Activated CD8-positive, alpha-beta memory T cell treated with anti-CD3 and anti-CD28 coated beads for 1 hour (primary cell): ENCODE results near the gene TXNDC15.
"Not testable (repeated sequence)": the region's sequence is repeated elsewhere in the genome, so short reads cannot be mapped to it uniquely, and the experiment has no call there.

Experiments
- DNase-seq, 2 donors: peaks; one replicate each; pipeline ENCODE4 v3.0.0-alpha.2; 2020; ENCODE audit warnings: low read depth in 1 of 2; ENCODE audit errors: extremely low read depth in 1 of 2

The TXNDC15 gene, protein sequence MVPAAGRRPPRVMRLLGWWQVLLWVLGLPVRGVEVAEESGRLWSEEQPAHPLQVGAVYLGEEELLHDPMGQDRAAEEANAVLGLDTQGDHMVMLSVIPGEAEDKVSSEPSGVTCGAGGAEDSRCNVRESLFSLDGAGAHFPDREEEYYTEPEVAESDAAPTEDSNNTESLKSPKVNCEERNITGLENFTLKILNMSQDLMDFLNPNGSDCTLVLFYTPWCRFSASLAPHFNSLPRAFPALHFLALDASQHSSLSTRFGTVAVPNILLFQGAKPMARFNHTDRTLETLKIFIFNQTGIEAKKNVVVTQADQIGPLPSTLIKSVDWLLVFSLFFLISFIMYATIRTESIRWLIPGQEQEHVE

DNA sequence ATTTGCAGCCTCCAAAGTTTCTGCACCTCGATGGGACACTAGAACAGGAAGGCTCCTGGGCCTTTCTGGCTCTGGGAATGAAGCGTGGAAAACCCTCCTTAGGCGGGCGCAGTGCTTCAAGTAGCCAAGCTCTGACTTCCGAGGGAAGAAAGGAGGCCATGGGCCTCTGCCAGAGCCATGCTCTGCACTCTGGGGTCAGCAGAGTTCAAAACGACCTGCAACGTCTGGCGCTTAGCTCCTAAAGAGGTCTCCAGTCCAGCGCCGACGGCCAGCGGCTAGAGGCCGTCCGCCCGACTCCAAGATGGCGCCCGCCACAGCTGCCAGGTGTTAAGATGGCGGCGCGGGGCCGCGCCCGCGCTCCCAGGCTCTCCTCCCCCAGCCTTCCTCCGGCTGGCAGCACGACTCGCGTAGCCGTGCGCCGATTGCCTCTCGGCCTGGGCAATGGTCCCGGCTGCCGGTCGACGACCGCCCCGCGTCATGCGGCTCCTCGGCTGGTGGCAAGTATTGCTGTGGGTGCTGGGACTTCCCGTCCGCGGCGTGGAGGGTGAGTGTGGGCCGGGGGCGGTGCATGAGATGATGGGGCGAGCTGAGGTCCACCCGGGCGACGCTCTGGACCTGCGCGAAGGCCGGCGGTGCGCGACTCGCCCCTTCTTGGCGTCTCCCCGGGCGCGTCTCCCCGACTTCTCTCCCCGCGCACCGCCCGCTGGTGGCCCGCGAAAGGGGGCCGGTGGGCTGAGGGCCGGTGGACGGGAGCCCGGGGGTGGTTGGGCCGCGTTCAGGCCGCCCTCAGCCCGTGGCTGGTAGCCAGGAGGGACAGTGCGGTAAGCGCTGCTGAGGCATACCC, at the start of gene TXNDC15:
TXNDC15 (plus strand) TSS at position 385 of the 844 bp plus-strand sequence; CDS start at position 442, 57 bp downstream.
- DNase-seq, result peak; percentile 40 to 70

DNA sequence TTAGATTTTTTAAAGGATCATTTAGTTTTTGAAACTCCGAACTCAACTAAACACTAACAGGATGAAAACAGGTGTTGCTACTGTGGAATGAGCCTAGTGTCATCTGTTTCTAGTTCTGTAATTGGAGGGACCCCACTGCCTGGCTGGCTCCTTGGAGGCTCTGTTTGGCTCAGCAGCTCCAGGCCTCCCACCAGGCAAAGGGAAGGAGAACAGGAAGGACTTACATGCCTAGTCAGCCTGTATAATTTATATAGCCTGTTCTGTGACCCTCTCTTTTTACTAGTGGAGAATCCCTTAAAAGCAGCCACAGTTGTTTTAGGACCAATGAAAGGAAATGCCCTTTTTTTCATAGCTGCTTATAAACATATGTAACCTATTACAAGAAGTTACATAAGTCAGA, 49.5 kb upstream of the TXNDC15 start:
- DNase-seq, result no peak

DNA sequence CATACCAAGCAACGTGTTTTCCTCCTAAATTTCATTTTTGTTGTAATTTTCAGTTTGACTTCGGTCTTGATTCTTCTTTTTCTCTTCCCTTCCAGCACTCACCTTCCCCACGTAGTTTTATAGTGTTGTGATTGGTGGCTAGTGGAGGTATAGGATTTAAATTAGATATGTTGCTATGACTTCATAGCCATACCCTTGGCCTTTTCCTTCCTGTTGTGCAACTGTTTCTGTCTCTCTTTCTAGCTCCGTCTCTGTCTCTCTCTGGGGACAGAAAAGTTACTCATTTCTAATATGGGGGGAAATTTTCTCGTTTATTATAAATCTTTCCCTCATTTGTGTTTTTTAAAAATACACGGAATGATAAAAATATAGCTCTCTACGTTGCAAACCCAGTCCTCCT, 49.0 kb upstream of the TXNDC15 start:
- no peak for DNase-seq

DNA sequence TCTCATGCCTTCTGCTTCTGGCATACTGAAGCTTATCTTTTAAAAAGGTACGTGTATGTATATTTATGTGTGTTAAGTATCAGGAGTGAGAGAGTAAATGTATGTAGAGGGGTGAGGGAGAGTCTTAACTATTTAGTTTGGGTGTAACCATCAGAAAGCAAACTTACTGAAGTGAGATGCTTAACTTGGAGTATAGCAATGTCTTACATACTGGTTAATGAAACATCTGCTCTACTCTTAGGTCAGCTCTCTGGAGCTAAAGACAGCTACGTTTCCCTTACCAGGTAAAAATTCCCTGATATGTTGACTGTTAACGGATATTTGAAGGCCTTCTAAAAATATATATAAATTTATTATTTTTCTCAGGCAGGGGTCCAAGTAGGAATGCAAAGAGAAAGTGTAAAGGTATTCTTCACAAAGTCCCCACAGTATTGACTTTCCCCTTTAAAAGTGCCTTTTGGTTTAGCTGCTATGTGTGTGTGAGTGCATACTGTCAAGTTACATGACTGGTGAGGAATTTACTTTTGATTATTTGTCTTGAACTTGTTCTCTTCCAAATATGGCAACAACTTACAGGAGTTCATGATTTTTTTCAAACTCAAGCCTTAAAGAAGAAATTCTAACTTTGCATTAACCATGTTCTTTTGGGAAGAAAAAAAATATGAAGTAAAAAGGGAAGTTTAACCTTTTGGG, 40.7 kb upstream of the TXNDC15 start:
- no peak for DNase-seq

DNA sequence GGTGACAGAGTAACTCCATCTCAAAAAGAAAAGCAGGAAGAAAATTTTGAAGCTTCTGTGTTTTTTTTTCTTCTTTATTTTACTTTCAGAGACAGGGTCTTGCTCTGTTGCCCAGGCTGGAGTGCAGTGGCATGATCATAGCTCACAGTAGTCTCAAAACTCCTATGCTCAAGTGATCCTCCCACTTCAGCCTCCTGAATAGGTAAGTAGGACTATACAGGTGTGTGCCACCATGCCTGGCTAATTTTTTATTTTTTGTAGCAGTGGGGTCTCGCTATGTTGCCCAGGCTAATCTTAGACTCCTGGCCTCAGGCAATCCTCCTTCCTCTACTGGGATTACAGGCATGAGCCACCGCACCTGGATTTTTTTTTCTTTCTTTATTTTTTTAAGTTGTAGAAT, 38.5 kb upstream of the TXNDC15 start:
- DNase-seq, result no peak

DNA sequence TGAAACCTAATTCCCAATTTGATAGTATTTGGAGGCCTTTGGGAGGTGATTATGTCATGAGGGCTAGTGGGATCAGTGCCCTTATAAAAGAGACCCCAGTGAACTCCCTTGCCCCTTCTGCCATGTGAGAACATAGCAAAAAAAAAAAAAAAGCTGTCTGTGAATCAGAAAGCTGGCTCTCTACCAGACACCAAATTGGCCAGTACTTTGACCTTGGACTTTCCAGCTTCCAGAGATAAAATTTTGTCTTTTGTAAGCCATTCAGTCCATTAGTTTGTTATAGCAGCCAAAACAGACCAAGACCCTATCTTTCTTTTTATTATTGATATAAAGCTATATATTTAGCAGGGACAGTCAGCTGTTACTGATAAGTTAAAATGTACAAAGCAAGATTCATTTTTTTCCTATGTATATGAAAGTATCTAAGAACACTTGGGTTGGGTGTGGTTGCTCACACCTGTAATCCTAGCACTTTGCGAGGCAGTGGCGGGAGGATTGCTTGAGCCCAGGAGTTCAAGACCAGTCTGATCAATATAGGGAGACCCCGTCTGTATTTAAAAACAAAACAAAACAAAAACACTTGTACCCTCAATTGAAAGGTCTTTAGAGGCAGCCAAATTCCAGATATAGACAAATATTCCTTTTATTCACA, 36.5 kb upstream of the TXNDC15 start:
- no peak for DNase-seq

DNA sequence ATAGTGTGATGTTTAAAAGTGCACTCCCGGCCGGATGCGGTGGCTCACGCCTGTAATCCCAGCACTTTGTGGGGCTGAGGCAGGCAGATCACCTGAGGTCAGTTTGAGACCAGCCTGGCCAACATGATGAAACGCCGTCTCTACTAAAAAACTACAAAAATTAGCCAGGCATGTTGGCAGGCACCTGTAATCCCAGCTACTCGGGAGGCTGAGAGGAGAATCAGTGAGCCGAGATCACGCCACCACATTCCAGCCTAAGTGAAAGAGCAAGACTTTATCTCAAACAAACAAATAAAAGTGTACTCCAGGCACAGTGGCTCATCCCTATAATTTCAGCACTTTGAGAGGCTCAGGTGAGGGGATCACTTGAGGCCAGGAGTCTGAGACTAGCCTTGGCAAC, 35.8 kb upstream of the TXNDC15 start:
- not testable (repeated sequence) for DNase-seq

DNA sequence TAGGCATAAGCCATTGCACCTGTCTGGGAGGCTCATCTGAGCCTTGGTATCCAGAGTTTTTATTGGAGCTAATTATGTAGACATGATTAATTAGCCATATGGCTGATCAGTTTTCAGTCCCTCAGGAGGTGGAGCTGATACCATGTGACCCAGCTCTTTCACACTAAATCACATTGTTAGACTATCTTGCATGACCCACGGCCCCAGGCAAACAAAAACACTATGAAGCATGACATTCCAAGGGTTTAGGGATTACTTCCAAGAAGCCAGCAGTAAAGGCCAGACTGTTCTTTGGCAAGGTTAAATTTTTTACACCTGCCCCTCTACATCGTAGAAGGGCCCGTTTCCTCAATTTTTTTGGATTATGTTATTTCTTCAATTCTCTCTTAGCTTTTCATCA, 33.4 kb upstream of the TXNDC15 start:
- no peak for DNase-seq

DNA sequence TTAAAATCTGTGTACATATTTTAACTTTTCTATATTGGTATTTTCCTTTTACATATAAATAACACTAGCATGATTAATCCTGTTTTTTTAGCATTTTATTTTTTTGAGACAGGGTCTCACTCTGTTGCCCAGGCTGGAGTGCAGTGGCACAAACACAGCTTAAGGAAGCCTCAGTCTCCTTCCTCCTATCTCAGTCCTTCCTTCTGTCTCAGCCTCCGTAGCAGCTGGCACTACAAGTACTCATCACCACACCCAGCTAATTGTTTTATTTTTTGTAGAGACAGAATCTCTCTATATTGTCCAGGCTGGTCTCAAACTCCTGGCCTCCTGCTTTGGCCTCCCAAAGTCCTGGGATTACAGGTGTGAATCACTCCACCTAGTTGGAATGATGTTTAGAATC, 29.9 kb upstream of the TXNDC15 start:
- no peak for DNase-seq

DNA sequence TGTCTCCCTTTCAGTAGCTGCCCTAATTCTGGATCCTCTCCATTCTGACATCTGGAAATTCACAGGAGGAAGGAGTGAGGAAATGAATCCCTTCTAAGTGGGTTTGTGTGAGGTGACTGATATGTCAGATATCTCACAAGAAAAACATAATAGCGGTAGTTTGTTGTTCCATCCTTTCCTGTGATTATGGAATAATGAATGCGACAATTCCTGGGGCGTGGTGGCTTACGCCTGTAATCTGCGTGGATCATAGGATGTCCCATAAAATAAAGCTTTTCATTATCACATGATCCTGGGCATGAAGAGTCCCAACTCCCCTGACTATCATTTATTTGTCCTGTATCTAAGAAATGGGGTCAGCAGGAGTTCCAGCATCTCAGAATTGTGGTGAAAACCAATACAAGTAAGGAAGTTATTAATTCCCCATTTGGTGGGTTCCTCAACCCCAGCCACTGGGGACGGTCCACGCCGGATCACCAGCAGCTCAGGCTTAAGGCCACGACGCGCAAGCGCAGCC, 28.8 kb upstream of the TXNDC15 start:
- no peak for DNase-seq

DNA sequence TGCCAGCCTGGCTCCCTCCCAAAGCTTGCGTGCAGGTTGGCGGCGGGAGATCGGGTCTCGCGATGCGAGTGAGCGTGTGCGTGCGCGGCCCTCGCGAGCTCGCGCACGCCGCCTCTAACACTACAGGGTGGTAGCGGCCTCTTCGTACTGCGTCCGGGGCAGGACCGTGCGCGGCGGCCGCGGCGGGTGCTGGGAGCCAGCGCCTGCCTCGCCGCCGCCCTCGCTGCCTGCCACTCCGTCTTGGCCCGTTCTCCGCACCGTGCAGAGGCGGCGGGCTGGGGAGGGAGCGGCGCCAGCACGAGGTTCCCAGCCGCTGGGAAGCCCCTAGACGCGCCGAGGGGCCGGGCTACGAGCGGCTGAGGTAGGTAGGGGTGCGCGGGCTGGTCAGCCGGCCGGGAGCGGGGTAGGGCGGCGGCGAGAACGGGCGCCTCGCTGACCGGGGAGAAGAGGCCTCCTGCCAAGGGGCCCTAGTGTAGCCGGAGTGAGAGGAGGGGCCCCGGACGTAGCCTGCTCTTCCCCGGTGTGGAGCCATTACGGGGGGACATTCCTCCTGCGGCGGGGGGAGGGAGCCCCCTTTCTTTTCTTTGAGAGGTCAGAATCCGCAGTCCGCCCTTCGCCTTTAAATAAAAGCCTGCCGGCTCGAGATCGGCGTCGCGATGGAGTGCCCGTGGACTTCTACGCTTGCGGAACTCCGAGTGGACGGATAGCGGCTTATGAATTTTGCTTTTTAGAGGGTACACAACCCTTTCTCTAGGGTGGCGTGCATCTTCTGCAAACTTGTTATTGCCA, 28.1 kb upstream of the TXNDC15 start, which contains the start of gene C5orf24:
C5orf24 (plus strand) TSS at position 117 of the 789 bp plus-strand sequence. CDS start 8,933 bp downstream, outside the sequence.
- DNase-seq, result peak; percentile 76 to 84

DNA sequence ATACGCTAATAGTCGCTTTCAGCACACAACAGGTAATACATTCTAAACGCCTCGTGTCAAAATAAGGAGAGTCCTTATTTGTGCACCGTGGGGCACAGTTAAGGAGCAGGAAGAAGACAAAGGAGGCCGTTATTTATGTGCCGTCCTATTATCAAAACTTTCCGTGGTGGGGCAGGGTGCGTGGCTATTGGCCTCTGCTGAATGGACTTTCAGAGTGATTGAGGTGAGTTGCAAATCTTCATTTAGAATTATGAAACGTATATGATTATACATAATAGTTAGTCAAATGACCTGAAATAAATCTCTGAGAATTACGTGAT, 27.6 kb upstream of the TXNDC15 start:
- DNase-seq, result peak in 1 of 2 donors; percentile 2

DNA sequence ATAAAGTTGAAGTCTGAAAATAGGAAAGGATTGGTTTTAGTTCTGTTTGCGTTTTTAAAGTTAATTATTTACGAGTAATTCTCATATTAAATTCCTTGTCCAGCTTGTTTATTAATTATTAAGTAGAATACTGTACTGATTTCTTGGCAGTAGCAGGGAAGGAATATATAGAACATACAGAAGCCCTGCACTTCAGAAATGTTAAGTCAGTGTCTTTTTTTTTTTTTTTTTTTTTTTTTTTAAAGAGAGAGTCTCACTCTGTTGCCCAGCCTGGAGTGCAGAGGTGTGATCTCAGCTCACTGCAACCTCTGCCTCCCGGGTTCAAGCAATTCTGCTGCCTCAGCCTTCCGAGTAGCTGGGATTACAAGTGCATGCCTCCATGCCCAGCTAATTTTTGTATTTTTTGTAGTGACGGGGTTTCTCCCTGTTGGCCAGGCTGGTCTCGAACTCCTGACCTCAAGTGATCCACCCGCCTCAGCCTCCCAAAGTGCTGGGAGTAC, 24.7 kb upstream of the TXNDC15 start:
- DNase-seq, result not testable (repeated sequence)

DNA sequence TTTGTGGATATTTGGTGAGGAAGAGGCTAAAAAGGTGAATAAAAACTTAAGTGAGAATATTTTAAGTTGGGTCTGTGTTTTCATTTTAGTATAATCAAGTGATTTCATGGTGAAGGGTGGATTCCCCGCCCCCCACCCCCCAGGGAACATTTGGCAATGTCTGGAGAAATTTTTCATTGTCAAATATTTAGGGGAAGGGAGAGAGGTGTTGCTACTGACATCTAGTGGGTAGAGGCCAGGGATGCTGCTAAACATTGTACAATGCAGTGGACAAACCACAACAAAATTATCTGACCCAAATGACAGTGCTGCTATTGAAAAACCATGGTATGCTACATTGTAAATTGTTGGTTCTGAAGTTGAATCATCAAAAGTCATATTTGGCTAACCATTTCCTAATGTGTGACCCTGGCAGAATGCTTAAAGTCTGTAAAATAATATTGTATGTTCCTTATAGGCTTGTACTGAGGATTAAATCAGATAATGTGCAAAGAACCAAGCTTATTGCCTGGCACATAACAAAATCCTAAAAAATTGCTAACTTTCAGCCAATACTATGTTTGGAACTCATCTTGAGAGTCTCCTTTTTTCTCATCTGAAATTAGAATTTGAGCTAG, 22.8 kb upstream of the TXNDC15 start:
- DNase-seq, result no peak

DNA sequence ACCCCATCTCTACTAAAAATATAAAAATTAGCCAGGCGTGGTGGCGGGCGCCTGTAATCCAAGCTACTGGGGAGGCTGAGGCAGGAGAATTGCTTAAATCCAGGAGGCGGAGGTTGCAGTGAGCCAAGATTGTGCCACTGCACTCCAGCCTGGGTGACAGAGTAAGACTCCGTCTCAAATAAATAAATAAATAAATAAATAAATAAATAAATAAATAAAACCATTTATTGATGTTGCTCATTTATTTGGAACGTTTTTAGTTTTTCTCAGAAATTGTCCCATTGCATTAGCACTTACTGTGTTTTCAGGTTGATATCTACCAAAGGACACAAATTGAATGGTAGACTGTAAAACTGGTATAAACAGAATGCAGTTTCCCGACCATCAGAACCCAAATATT, 17.7 kb upstream of the TXNDC15 start:
- DNase-seq, result not testable (repeated sequence)

DNA sequence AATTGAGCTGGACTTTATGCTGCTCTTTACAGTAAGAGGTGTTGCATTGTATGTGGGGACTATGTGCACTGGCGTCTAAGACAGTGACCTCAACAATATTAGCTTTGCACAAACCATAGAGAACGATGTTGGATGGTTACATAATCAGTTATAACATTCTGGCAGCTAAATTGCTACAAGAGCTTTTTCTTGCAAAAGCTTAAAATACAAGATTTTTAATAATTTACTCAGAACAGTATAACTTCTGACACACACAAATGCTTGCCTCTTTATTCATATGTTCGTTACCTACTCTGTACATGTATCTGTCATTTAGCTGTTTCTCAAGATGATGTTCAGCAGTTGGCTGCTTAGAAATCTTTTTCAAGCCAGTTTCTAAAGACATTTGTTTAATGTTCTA, 16.8 kb upstream of the TXNDC15 start:
- DNase-seq, result no peak

DNA sequence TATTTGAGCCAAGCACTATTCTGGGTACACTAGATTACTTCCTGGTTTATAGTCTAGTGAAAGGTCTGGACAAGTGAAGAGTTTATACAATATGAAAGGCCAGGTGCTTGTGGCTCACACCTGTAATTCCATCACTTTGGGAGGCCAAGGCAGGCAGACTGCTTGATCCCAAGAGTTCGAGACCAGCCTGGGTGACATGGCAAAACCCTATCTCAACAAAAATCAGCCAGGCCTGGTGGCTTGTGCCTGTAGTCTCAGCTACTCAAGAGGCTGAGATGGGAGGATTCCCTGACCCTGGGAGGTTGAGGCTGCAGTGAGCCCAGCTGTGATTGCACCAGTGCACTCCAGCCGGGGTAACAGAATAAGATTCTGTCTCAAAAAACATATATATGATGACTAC, 9.5 kb upstream of the TXNDC15 start:
- no peak for DNase-seq

DNA sequence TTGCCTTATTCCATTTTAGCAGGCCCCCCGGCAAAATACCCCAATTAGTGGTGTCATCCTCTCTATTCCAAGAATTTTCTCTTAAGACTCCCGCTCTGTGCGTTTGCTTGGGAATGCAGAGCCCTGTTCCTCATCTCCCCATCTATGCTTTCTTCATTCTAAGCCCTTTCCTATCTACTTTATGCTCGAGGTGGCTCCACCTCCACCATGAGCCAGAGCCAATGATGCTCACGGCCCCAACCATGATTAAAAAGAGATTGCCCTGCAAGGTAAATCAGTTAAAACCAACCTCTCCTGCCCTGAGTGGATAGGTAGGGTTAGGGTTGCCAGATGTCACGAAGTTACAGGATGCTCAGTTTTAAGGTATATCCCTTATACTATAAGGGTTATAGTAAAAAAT, 677 bp upstream of the TXNDC15 start:
- no peak for DNase-seq
